ENCODE measurements around the gene MDH2.
"Not testable (repeated sequence)": the region's sequence is repeated elsewhere in the genome, so short reads cannot be mapped to it uniquely, and the experiment has no call there.

The MDH2 gene

GRCh38 chr7:76047811-76048667 lies at the start of gene MDH2, which contains the start of gene STYXL1:
TSS of gene MDH2 (plus strand) at chr7:76048106. CDS start at chr7:76048161, 55 bp downstream.
TSS of gene STYXL1 (minus strand) at chr7:76048000. CDS start at chr7:76030523, 17,477 bp downstream.
- no peak for FAIRE-seq

GRCh38 chr7:76000566-76000965 lies 47.3 kb upstream of the MDH2 start:
- no peak for FAIRE-seq

- FAIRE-seq: no peak
Observed at GRCh38 chr7:76002139-76002538, 45.8 kb upstream of the MDH2 start.

GRCh38 chr7:76002822-76003221 lies 45.1 kb upstream of the MDH2 start:
- FAIRE-seq: no peak

GRCh38 chr7:76003351-76003750 lies 44.6 kb upstream of the MDH2 start:
- FAIRE-seq: no peak

- FAIRE-seq: not testable (repeated sequence)
Observed at GRCh38 chr7:76005004-76005403, 42.9 kb upstream of the MDH2 start.

- no peak for FAIRE-seq
Observed at GRCh38 chr7:76008156-76008687, 39.7 kb upstream of the MDH2 start.

- no peak for FAIRE-seq
Observed at GRCh38 chr7:76009672-76010600, 38.0 kb upstream of the MDH2 start.

- FAIRE-seq: no peak
Observed at GRCh38 chr7:76011442-76011861, 36.5 kb upstream of the MDH2 start.

GRCh38 chr7:76016191-76016947 lies 31.5 kb upstream of the MDH2 start:
- no peak for FAIRE-seq

GRCh38 chr7:76018520-76018919 lies 29.4 kb upstream of the MDH2 start:
- FAIRE-seq: not testable (repeated sequence)

GRCh38 chr7:76020031-76020714 lies 27.7 kb upstream of the MDH2 start:
- no peak for FAIRE-seq

GRCh38 chr7:76022026-76022780 lies 25.7 kb upstream of the MDH2 start:
- FAIRE-seq: no peak

GRCh38 chr7:76023002-76023401 lies 24.9 kb upstream of the MDH2 start:
- FAIRE-seq: no peak

GRCh38 chr7:76029682-76030081 lies 18.2 kb upstream of the MDH2 start:
- FAIRE-seq: not testable (repeated sequence)

GRCh38 chr7:76031964-76032363 lies 15.9 kb upstream of the MDH2 start:
- FAIRE-seq: no peak

- no peak for FAIRE-seq
Observed at GRCh38 chr7:76037310-76037709, 10.6 kb upstream of the MDH2 start.

GRCh38 chr7:76040126-76040525 lies 7.8 kb upstream of the MDH2 start:
- no peak for FAIRE-seq

GRCh38 chr7:76044375-76044865 lies 3.5 kb upstream of the MDH2 start:
- no peak for FAIRE-seq

GRCh38 chr7:76047305-76047810 lies 548 bp upstream of the MDH2 start:
- no peak for FAIRE-seq

- FAIRE-seq: no peak
Observed at GRCh38 chr7:76048668-76048988, 722 bp downstream of the MDH2 start.
